ENCODE data around the gene EDA. TPM values are rescaled to one million over a fixed set of nuclear protein-coding genes. Genes with fewer than 3 reads are reported as not detected.

EDA gene
- total RNA-seq, 1 experiment from 2014 or later = 5.2 TPM

- no peak overlapping the region for H3K4me3 ChIP-seq (replicated peaks in 1 of 2; ENCODE audit: low read depth in 1 of 2, low read length in 2 of 2)
- ATAC-seq (no peak), DNase-seq (ENCODE audit: low read depth, low spot score) (no peak)
- BruUV-seq (replicated peaks) = no TSS peak
- H3K9me3 ChIP-seq (ENCODE audit: control insufficient read depth in 1 of 2, insufficient read depth in 1 of 2, low read depth in 1 of 2, low read length in 2 of 2) = no peaks in the 10 kb centered on the region
- no peaks in the 10 kb centered on the region for H3K79me2 ChIP-seq (ENCODE audit: insufficient read depth, low read length)
- H3K36me3 ChIP-seq (ENCODE audit: control insufficient read depth in 1 of 2, insufficient read depth in 2 of 2, low read length in 2 of 2) = no peaks in the 10 kb centered on the region
- no peak overlapping the region for H3K27ac ChIP-seq (ENCODE audit: low read depth, low read length)
- no peak overlapping the region for H2AFZ ChIP-seq (ENCODE audit: low read depth, low read length, poor library complexity, severe bottlenecking)
- H3K4me2 ChIP-seq (ENCODE audit: low read length) = no peak overlapping the region
- ChIA-PET RAD21 (ENCODE audit: low non-redundant PET in 1 of 2, low total read pairs in 2 of 2, uncharacterized antibody in 2 of 2, unreplicated experiment in 2 of 2) (no interaction called here), POLR2A (no interaction called here), CTCF (interaction anchor here (1.3 kb wide), 1 partner anchor 8 kb away, joined by 4 read pairs; no protein-coding TSS in a partner anchor)
- no peaks in the 10 kb centered on the region for H4K20me1 ChIP-seq (ENCODE audit: insufficient read depth)
- TF ChIP-seq, protein P1, sequence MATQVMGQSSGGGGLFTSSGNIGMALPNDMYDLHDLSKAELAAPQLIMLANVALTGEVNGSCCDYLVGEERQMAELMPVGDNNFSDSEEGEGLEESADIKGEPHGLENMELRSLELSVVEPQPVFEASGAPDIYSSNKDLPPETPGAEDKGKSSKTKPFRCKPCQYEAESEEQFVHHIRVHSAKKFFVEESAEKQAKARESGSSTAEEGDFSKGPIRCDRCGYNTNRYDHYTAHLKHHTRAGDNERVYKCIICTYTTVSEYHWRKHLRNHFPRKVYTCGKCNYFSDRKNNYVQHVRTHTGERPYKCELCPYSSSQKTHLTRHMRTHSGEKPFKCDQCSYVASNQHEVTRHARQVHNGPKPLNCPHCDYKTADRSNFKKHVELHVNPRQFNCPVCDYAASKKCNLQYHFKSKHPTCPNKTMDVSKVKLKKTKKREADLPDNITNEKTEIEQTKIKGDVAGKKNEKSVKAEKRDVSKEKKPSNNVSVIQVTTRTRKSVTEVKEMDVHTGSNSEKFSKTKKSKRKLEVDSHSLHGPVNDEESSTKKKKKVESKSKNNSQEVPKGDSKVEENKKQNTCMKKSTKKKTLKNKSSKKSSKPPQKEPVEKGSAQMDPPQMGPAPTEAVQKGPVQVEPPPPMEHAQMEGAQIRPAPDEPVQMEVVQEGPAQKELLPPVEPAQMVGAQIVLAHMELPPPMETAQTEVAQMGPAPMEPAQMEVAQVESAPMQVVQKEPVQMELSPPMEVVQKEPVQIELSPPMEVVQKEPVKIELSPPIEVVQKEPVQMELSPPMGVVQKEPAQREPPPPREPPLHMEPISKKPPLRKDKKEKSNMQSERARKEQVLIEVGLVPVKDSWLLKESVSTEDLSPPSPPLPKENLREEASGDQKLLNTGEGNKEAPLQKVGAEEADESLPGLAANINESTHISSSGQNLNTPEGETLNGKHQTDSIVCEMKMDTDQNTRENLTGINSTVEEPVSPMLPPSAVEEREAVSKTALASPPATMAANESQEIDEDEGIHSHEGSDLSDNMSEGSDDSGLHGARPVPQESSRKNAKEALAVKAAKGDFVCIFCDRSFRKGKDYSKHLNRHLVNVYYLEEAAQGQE (IDR thresholded peaks at IDR 0.05; ENCODE audit: low read depth) = no peak
- TF ChIP-seq YY1 (IDR thresholded peaks at IDR 0.05; ENCODE audit: extremely low read depth, insufficient replicate concordance, low read depth, low read length) = no peak
- TF ChIP-seq ZFX (IDR thresholded peaks at IDR 0.05) = no peak
- no peak for TF ChIP-seq POLR2A (IDR thresholded peaks at IDR 0.05; ENCODE audit: borderline replicate concordance, extremely low read depth, insufficient read depth, insufficient read length)
- no peak for TF ChIP-seq FOSL1 (IDR thresholded peaks at IDR 0.05; ENCODE audit: low read depth)
- TF ChIP-seq, protein P2, sequence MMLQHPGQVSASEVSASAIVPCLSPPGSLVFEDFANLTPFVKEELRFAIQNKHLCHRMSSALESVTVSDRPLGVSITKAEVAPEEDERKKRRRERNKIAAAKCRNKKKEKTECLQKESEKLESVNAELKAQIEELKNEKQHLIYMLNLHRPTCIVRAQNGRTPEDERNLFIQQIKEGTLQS (IDR thresholded peaks at IDR 0.05) = no peak
- peaks cover 0 to 6% of the 10 kb centered on the region in 2 experiments; a peak in 1 of 4 replicates for H3K4me1 ChIP-seq (ENCODE audit: control insufficient read depth in 1 of 2, insufficient read depth in 2 of 2, low read length in 2 of 2)
- intact Hi-C loops (cut with micrococcal nuclease) = no loop called here
- H3K27me3 ChIP-seq (ENCODE audit: insufficient read depth, low read length) = no peaks in the 10 kb centered on the region
- H3K9me2 ChIP-seq (ENCODE audit: insufficient read depth) = no peaks in the 10 kb centered on the region
- H3K9ac ChIP-seq (ENCODE audit: low read length) = no peak overlapping the region
Measured at GRCh38 chrX:70038515-70038914, 422.6 kb downstream of the EDA start.

DNA sequence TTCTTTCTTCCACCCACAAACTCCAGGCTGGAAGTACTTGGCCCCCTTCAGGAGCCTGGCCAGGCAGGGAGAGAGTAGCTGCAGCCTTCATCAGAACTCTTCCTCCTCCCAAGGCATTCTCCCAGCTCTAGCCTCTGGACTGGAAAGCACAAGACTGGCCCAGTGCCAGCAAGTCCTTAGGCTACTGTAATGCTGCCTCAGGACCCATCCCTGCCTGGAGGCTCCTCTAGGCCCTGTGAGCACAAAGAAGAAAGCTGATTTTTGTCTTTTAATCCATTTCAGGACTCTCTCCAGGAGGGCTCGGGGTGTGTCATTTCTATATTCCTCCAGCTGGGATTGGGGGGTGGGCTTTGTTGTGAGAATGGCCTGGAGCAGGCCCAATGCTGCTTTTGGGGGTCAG lies 423.0 kb downstream of the EDA start:
- intact Hi-C loops (cut with micrococcal nuclease) = no loop called here
- POLR2A ChIA-PET = no interaction called here

More for the DNA sequence above, 423.0 kb downstream of the EDA start:
- H3K4me3 ChIP-seq (replicated peaks in 1 of 2; ENCODE audit: low read depth in 1 of 2, low read length in 2 of 2) = no peak overlapping the region
- H2AFZ ChIP-seq (ENCODE audit: low read depth, low read length, poor library complexity, severe bottlenecking) = no peak overlapping the region
- peaks cover 0 to 6% of the 10 kb centered on the region in 2 experiments; a peak in 1 of 4 replicates for H3K4me1 ChIP-seq (ENCODE audit: control insufficient read depth in 1 of 2, insufficient read depth in 2 of 2, low read length in 2 of 2)
- H3K27ac ChIP-seq (ENCODE audit: low read depth, low read length) = no peak overlapping the region
- H3K27me3 ChIP-seq (ENCODE audit: insufficient read depth, low read length) = no peaks in the 10 kb centered on the region
- H3K36me3 ChIP-seq (ENCODE audit: control insufficient read depth in 1 of 2, insufficient read depth in 2 of 2, low read length in 2 of 2) = no peaks in the 10 kb centered on the region
- H3K79me2 ChIP-seq (ENCODE audit: insufficient read depth, low read length) = no peaks in the 10 kb centered on the region
- ChIA-PET RAD21 (ENCODE audit: low non-redundant PET in 1 of 2, low total read pairs in 2 of 2, uncharacterized antibody in 2 of 2, unreplicated experiment in 2 of 2) (no interaction called here), CTCF (interaction anchor here (1.3 kb wide), 1 partner anchor 8 kb away, joined by 4 read pairs; no protein-coding TSS in a partner anchor)
- H3K9me2 ChIP-seq (ENCODE audit: insufficient read depth) = no peaks in the 10 kb centered on the region
- BruUV-seq (replicated peaks) = no TSS peak
- TF ChIP-seq ZNF274 (IDR thresholded peaks at IDR 0.05; ENCODE audit: low read depth, low read length) = no peak
- no peak for TF ChIP-seq CTCF (IDR thresholded peaks at IDR 0.05 in 2 of 3, conservative IDR thresholded peaks at IDR 0.05 in 1 of 3; ENCODE audit: borderline replicate concordance in 1 of 3, insufficient read depth in 1 of 3, low read depth in 2 of 3, low read length in 2 of 3)
- no peak for TF ChIP-seq EGR1 (IDR thresholded peaks at IDR 0.05; ENCODE audit: low read depth)
- TF ChIP-seq POLR2A (IDR thresholded peaks at IDR 0.05; ENCODE audit: borderline replicate concordance, extremely low read depth, insufficient read depth, insufficient read length) = no peak
- TF ChIP-seq SP1 (IDR thresholded peaks at IDR 0.05; ENCODE audit: low read depth) = no peak
- no peaks in the 10 kb centered on the region for H4K20me1 ChIP-seq (ENCODE audit: insufficient read depth)
- ATAC-seq = no peak
- no peak overlapping the region for H3K9ac ChIP-seq (ENCODE audit: low read length)
- no peaks in the 10 kb centered on the region for H3K9me3 ChIP-seq (ENCODE audit: control insufficient read depth in 1 of 2, insufficient read depth in 1 of 2, low read depth in 1 of 2, low read length in 2 of 2)
- DNase-seq (ENCODE audit: low read depth, low spot score) = no peak
- H3K4me2 ChIP-seq (ENCODE audit: low read length) = no peak overlapping the region
